HepG2 (cell line): ENCODE data around the gene OTOP3. TPM values are rescaled to one million over a fixed set of nuclear protein-coding genes. Genes with fewer than 3 reads are reported as not detected.

Experiments
- CBX5 ChIP-seq: sonication (generic); formaldehyde crosslinking; IDR thresholded peaks from 2 replicates; pipeline ENCODE4 v1.4.0; 2020; ENCODE audit warnings: missing genetic modification reagents, borderline replicate concordance
- CCDC6 ChIP-seq: sonication (generic); formaldehyde crosslinking; IDR thresholded peaks from 2 replicates; pipeline ENCODE4 v1.8.1; 2022; ENCODE audit warnings: mild to moderate bottlenecking, missing genetic modification reagents, moderate library complexity
- GFI1 ChIP-seq: sonication (generic); formaldehyde crosslinking; IDR thresholded peaks from 2 replicates; pipeline ENCODE4 v1.5.0; 2020; ENCODE audit warnings: missing genetic modification reagents, mild to moderate bottlenecking, borderline replicate concordance
- HINFP ChIP-seq: sonication (generic); formaldehyde crosslinking; IDR thresholded peaks from 2 replicates; pipeline ENCODE4 v1.4.0; 2020; ENCODE audit warnings: low read depth, mild to moderate bottlenecking, missing genetic modification reagents
- KDM3A ChIP-seq: IDR thresholded peaks from 2 replicates; pipeline ENCODE4 v1.6.1; 2018; ENCODE audit warnings: low read depth, missing compliant biosample characterization
- KLF12 ChIP-seq: sonication (generic); formaldehyde crosslinking; IDR thresholded peaks from 2 replicates; pipeline ENCODE4 v1.4.0; 2020; ENCODE audit warnings: missing genetic modification reagents, borderline replicate concordance
- KMT2A ChIP-seq: sonication (generic); formaldehyde crosslinking; IDR thresholded peaks from 2 replicates; pipeline ENCODE4 v1.4.0; 2020; ENCODE audit warnings: missing genetic modification reagents
- LBX2 ChIP-seq: sonication (generic); formaldehyde crosslinking; IDR thresholded peaks from 2 replicates; pipeline ENCODE4 v1.5.0; 2020; ENCODE audit warnings: missing genetic modification reagents, mild to moderate bottlenecking, borderline replicate concordance
- LCORL ChIP-seq, 2 experiments: fragments of 450-650 bp in 1 of 2; sonication (generic) in 1 of 2; formaldehyde crosslinking in 1 of 2; IDR thresholded peaks; 2 replicates each; pipeline versions ENCODE4 v1.5.0 to v1.6.1; 2017 to 2020; ENCODE audit warnings: antibody characterized with exemption in 1 of 2, missing genetic modification reagents in 1 of 2
- MIXL1 ChIP-seq: IDR thresholded peaks from 2 replicates; pipeline ENCODE4 v1.6.1; 2016
- MTERF4 ChIP-seq: sonication (generic); formaldehyde crosslinking; IDR thresholded peaks from 2 replicates; pipeline ENCODE4 v1.8.0; 2023; ENCODE audit warnings: mild to moderate bottlenecking, missing genetic modification reagents
- MXD4 ChIP-seq: IDR thresholded peaks from 2 replicates; pipeline ENCODE4 v1.6.1; 2016; ENCODE audit warnings: mild to moderate bottlenecking, missing biosample characterization, missing genetic modification reagents
- NFYC ChIP-seq: IDR thresholded peaks from 2 replicates; pipeline ENCODE4 v1.6.1; 2016; ENCODE audit warnings: missing genetic modification reagents, missing compliant biosample characterization
- RAD51 ChIP-seq: fragments of 450-650 bp; IDR thresholded peaks from 2 replicates; pipeline ENCODE4 v1.6.1; 2016; ENCODE audit warnings: borderline replicate concordance
- TBX3 ChIP-seq: fragments of 450-650 bp; IDR thresholded peaks from 2 replicates; pipeline ENCODE4 v1.6.1; 2017; ENCODE audit warnings: antibody characterized with exemption, mild to moderate bottlenecking, inconsistent platforms, borderline replicate concordance
- TFE3 ChIP-seq: IDR thresholded peaks from 2 replicates; pipeline ENCODE4 v1.6.1; 2016
- YEATS2 ChIP-seq: sonication (generic); formaldehyde crosslinking; IDR thresholded peaks from 2 replicates; pipeline ENCODE4 v1.4.0; 2020; ENCODE audit warnings: missing genetic modification reagents, borderline replicate concordance
- ZMAT3 ChIP-seq: sonication (generic); formaldehyde crosslinking; conservative IDR thresholded peaks from 2 replicates; pipeline ENCODE4 v1.7.0; 2021; ENCODE audit warnings: missing genetic modification reagents
- ZNF335 ChIP-seq: sonication (generic); formaldehyde crosslinking; IDR thresholded peaks from 2 replicates; pipeline ENCODE4 v1.4.0; 2020; ENCODE audit warnings: missing genetic modification reagents
- ZNF430 ChIP-seq: sonication (generic); formaldehyde crosslinking; IDR thresholded peaks from 2 replicates; pipeline ENCODE4 v1.9.0; 2021; ENCODE audit warnings: mild to moderate bottlenecking, missing genetic modification reagents
- ZNF740 ChIP-seq: sonication (generic); formaldehyde crosslinking; IDR thresholded peaks from 2 replicates; pipeline ENCODE4 v1.4.0; 2020; ENCODE audit warnings: missing genetic modification reagents
- ZNF839 ChIP-seq: sonication (generic); formaldehyde crosslinking; IDR thresholded peaks from 2 replicates; pipeline ENCODE4 v1.4.0; 2020; ENCODE audit warnings: missing genetic modification reagents, mild to moderate bottlenecking, borderline replicate concordance
- ZSCAN5A ChIP-seq: sonication (generic); formaldehyde crosslinking; IDR thresholded peaks from 2 replicates; pipeline ENCODE4 v1.8.0; 2022; ENCODE audit warnings: mild to moderate bottlenecking, missing genetic modification reagents, borderline replicate concordance
- polyA plus RNA-seq, 8 experiments: library from polyadenylated mRNA; depleted of rRNA in 3 of 8; stranded (reverse) in 7 of 8; unstranded in 1 of 8; fragments of >200 nt; fragmentation: Illumina TruSeq in 4 of 8; extraction: Trizol in 4 of 8; gene quantifications; 2 replicates each; pipeline versions ENCODE4 v1.2.1 to v1.2.3, GENCODE V29; 2011 to 2016; ENCODE audit warnings: low read depth in 4 of 8, missing spikeins in 1 of 8, mixed read lengths in 1 of 8; ENCODE audit not compliant: insufficient read depth in 1 of 8
- total RNA-seq, 5 experiments: library from RNA; depleted of rRNA; stranded (reverse); fragments of >200 nt; fragmentation: Illumina TruSeq; extraction: Trizol; gene quantifications; 2 replicates each; pipeline ENCODE4 v1.2.3, GENCODE V29; 2016; ENCODE audit warnings: low read depth in 1 of 5

The OTOP3 gene
- total and polyA plus RNA-seq, 2 of the 13 experiments (the other 11 are each of a cell fraction or from before 2014, with no cell fraction given): not detected

- no peak for TF ChIP-seq MTERF4 (CRISPR knock-in tag)
- TF ChIP-seq CBX5 (CRISPR knock-in tag): peak; percentile 87; the same call in 1 of the 2 replicates
- peak; percentile 84 for TF ChIP-seq TBX3
- 0 out of 2 replicates have a peak, but pooled peaks have one; percentile 58 for TF ChIP-seq ZNF335 (CRISPR knock-in tag)
- TF ChIP-seq HINFP (CRISPR knock-in tag): peak; percentile 69; the same call in 1 of the 2 replicates
- peak; percentile 54 for TF ChIP-seq RAD51
- peak; percentile 80; the same call in 1 of the 2 replicates for TF ChIP-seq CCDC6
- TF ChIP-seq NFYC (CRISPR knock-in tag): peak; percentile 30; the same call in 1 of the 2 replicates
- peak; percentile 81 for TF ChIP-seq MXD4
- TF ChIP-seq GFI1 (CRISPR knock-in tag): no peak
- TF ChIP-seq ZNF740 (CRISPR knock-in tag): peak; percentile 73; the same call in 1 of the 2 replicates
- peak; percentile 91 for TF ChIP-seq ZSCAN5A
- TF ChIP-seq KLF12 (CRISPR knock-in tag): 0 out of 2 replicates have a peak, but pooled peaks have one; percentile 61
- no peak for TF ChIP-seq LCORL (IDR thresholded peaks at IDR 0.05)
- peak; percentile 75; the same call in 1 of the 2 replicates for TF ChIP-seq LCORL (CRISPR knock-in tag; IDR thresholded peaks at IDR 0.05)
- peak; percentile 68; the same call in 1 of the 2 replicates for TF ChIP-seq YEATS2 (CRISPR knock-in tag)
- TF ChIP-seq ZMAT3 (CRISPR knock-in tag): 0 out of 2 replicates have a peak, but pooled peaks have one; percentile 59
- peak; percentile 68; the same call in 1 of the 2 replicates for TF ChIP-seq LBX2 (CRISPR knock-in tag)
- no peak for TF ChIP-seq ZNF839 (CRISPR knock-in tag)
- TF ChIP-seq KMT2A: 0 out of 2 replicates have a peak, but pooled peaks have one; percentile 40
- TF ChIP-seq TFE3 (CRISPR knock-in tag): peak; percentile 80
- TF ChIP-seq MIXL1 (CRISPR knock-in tag): 0 out of 2 replicates have a peak, but pooled peaks have one; percentile 25
- TF ChIP-seq KDM3A (CRISPR knock-in tag): no peak
- no peak for TF ChIP-seq ZNF430 (CRISPR knock-in tag)
Observed at GRCh38 chr17:74960570-74961342, 25.1 kb downstream of the OTOP3 start (continued).
